Measurements from ENCODE around the gene NFATC4. TPM values are rescaled to one million over a fixed set of nuclear protein-coding genes. Genes with fewer than 3 reads are reported as not detected.
"Not testable (repeated sequence)": the region's sequence is repeated elsewhere in the genome, so short reads cannot be mapped to it uniquely, and the experiment has no call there.

Gene NFATC4
- 2.9 and 4.3 TPM in 2 replicates for total RNA-seq (2014; rRNA removed; shearing (Covaris generic))

GRCh38 chr14:24367514-24368211, at the start of gene NFATC4:
NFATC4 (plus strand) TSS chr14:24368184; CDS start chr14:24368341, 157 bp downstream.
- no peak for DNase-seq (ENCODE audit: low spot score)

DNA sequence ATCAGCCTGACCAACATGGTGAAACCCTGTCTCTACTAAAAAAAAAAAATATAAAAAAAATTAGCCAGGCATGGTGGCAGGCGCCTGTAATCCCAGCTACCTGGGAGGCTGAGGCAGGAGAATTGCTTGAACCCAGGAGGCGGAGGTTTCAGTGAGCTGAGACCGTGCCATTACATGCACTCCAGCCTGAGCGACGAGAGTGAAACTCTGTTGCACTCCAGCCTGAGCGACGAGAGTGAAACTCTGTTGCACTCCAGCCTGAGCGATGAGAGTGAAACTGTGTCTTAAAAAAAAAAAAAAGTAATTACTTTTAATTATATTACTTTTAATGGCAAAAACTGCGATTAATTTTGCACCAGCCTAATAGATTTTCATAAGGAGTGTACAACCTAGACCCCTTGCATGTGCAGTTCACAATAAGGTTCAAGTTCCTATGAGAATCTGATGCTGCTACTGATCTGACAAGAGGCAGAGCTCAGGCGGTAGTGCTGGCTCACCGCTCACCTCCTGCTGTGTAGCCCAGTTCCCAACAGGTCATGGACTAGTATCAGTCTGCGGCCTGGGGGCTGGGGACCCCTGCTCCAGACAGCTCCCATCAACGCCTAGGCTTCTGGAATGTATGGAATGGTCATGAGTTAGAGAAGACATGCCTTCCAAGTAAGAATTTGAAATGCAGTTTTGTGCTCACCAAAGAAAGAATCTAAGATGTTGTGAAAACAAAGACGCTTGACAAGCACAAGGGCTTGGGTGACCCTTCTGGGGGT, 46.6 kb upstream of the NFATC4 start:
- DNase-seq (ENCODE audit: low spot score): no peak

DNA sequence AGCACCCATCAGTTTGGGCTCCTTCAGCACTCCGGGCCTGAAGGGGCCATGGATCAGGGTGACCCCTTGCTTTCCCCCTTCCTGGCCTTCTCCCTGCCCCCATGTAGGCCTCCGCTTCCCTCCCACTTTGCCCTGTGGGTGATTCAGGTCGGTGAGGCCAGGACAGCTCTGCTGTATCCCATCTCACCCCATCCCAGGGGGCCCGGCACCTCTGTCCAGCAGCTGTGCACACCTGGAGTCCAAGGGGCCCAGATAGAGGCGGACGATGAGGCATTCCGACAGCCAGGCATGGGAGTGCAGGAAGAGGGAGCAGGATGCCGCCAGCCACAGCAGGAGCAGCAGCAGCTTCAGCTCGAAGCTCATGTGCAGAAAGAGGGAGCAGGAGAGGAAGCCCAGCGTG, 45.3 kb upstream of the NFATC4 start:
- no peak for DNase-seq (ENCODE audit: low spot score)

DNA sequence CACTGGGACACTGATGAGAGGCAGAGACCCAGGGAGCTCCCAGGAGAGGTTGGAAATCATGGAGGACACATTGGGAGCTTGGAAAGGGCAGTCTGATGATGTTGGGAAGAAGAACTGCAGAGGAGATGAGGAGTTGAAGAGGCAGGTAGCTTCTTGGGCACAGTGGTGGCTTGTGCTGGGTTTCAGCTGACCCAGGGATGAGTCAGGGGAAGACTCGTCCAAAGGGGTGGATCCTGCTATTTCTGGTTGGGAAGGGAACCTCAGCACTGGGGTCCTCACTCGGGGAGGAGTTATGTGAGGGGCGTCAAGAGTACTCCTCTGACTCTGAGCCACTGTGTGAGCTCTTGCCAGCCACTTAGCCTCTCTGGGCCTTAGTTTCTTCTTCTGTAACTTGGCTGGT, 44.6 kb upstream of the NFATC4 start:
- no peak for DNase-seq (ENCODE audit: low spot score)

GRCh38 chr14:24324024-24324423, 44.0 kb upstream of the NFATC4 start:
- no peak for DNase-seq (ENCODE audit: low spot score)

DNA sequence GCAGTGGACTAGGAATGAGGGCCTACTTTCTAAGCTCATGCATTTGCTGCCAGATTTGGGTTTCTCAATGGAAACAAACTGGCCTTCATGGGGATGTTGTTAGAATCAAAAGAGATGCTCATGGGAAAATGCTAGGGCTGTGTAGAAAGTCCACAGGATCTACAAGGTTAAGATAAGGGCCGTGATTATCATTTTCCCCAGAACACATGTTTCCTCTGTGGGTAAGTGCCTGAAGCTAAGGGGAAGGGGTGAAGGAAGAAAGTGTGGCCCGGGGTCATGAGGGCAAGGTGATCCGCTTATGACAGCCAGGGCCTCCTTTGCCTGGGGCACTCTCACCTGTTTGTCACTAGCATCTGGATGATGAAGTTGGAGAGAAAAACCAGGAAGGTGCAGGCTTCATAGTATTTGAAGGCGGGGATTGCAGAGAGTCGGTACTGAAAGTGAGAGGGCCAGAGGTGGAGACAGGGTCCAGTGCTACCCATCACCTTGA, 42.9 kb upstream of the NFATC4 start:
- DNase-seq (ENCODE audit: low spot score): no peak

DNA sequence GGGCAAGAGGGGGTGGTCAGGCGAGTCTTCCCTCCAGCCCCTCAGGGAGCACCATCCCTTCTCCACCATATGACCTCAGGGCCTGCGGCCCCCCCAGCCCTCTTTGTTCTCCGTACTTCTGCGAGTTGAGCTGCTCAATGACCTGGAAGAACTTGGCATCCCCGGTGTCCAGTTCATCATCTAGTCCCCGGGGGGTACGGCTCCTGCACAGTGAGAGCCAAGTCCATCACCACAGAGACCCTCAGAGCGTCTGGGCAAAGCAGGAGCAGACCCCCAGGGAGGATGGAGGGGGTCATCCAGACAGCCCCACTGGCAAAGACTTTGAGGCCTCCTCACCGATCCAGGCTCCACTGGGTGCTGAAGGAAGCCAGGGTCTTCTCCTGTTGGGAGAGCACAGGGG, 42.0 kb upstream of the NFATC4 start:
- DNase-seq (ENCODE audit: low spot score): no peak

DNA sequence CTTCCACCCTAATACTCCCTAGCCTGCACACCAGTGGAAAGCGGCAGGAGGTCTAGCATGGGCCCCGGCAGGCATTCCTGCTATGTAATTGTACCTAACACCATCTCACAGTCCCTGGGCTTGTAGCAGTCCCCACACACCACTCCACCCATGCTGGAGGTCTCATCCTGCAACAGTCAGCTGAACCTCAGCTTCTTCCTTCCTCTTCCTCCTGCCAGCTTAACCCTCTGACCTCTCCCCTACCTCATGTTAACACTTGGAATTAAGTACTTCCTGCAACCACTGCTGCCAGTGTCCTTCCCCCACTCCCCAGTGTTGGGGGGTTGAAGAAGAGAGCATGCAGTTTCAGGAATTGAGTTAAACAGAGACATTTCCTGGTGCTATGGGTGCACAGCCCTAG, 40.7 kb upstream of the NFATC4 start:
- DNase-seq (ENCODE audit: low spot score): no peak

- not testable (repeated sequence) for DNase-seq (ENCODE audit: low spot score)
Measured at GRCh38 chr14:24327914-24328313, 40.1 kb upstream of the NFATC4 start.

- DNase-seq (ENCODE audit: low spot score): no peak
Measured at GRCh38 chr14:24329073-24329663, 38.8 kb upstream of the NFATC4 start.

GRCh38 chr14:24329736-24330135, 38.2 kb upstream of the NFATC4 start:
- no peak for DNase-seq (ENCODE audit: low spot score)

- no peak for DNase-seq (ENCODE audit: low spot score)
Measured at GRCh38 chr14:24330973-24331674, 36.9 kb upstream of the NFATC4 start.

- peak; percentile 19 for DNase-seq (ENCODE audit: low spot score)
Measured at GRCh38 chr14:24331731-24332267, 36.2 kb upstream of the NFATC4 start.

GRCh38 chr14:24332268-24332993, 35.6 kb upstream of the NFATC4 start:
- DNase-seq (ENCODE audit: low spot score): peak; percentile 71

DNA sequence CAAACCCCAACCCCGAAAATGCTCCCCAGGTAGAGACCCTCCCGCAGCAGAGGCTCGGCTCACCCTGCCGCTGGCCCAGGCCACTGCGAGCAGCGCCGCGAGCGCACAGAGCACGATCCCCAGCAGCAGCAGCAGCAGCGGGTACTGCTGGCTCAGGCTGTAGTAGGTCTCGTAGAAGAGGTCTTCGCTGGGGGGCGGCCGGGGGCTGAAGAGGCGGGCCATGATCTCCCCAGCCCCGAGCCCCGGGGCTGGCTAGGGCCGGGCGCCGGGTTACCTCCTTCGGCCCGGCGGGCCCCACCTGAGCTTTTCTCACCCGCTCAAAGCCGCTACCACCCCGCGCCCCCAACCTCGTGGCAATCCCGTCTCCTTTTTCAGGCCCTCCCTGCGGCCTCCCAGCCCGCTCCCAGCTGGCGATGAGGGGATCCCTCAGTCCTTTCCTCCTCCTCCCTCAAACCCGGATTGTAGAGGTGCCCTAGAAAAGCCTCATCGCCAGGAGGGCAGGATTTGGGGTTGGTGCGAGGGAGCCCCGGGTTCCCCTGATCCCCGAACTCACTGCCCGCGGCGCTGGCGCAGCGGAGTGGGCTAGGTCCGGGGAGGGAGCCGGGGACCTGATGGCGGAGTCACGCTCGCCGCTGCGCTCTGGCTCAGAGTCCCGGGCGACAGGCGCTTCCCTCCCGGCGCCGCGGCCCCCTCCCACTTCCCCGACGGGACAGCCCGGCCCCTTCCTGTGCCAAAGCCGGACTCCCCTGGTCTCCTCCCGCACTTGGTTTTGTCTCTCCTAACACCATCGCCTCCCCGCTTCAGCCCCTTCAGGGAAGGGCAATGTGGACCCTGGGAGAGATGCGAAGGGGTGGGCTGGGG, 33.3 kb upstream of the NFATC4 start, which contains the start of gene ADCY4:
ADCY4 (minus strand) TSS at position 641 of the 861 bp plus-strand sequence; CDS start at position 222, 419 bp downstream.
- DNase-seq (ENCODE audit: low spot score): no peak

GRCh38 chr14:24335461-24336171, 32.4 kb upstream of the NFATC4 start:
- peak; percentile 50 for DNase-seq (ENCODE audit: low spot score)

- DNase-seq (ENCODE audit: low spot score): peak; percentile 33
Measured at GRCh38 chr14:24337144-24337823, 30.7 kb upstream of the NFATC4 start.

DNA sequence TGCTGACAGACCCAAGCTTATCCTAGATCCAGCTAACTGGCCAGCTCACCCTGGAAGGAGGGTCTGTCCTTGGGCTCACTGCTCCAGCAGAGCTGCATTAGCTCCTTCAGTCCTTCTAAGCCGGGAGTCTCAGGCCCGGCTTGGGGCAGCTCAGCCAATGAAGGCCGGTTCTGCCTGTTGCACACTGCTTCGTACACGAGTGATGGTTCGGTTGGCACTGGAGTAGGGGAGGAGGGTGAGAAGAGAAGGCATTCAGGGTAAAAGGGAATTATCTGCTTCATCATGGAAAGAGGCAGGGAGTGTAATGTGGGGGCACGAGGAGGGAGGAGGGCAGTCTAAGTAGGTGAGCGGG, 30.2 kb upstream of the NFATC4 start:
- DNase-seq (ENCODE audit: low spot score): no peak

- DNase-seq (ENCODE audit: low spot score): no peak
Measured at GRCh38 chr14:24338843-24339242, 29.1 kb upstream of the NFATC4 start.
